ENCODE results near the gene TCF4.

- TF ChIP-seq CTCF (conservative IDR thresholded peaks at IDR 0.05; ENCODE audit: low read length) (no peak), EZH2phosphoT487 (IDR thresholded peaks at IDR 0.05; ENCODE audit: borderline replicate concordance, low read depth, low read length) (no peak)
These were observed 38.4 kb downstream of the TCF4 start for GRCh38 chr18:55549474-55550104.

Data from OCI-LY7 (cell line).